Colonic mucosa (tissue), 4 donors: ENCODE measurements around the gene APCDD1L. TPM values are rescaled to one million over a fixed set of nuclear protein-coding genes. Genes with fewer than 3 reads are reported as not detected.

Source experiments
- DNase-seq: peaks from one replicate; pipeline ENCODE4 v3.0.0-alpha.2; 2020
- H3K27ac ChIP-seq: fragments of 200-600 bp; one replicate; pipeline ENCODE4 v1.8.0; 2021
- H3K27me3 ChIP-seq: fragments of 200-600 bp; one replicate; pipeline ENCODE4 v1.8.0; 2021
- H3K36me3 ChIP-seq: fragments of 200-600 bp; one replicate; pipeline ENCODE4 v1.8.0; 2021
- H3K4me1 ChIP-seq: fragments of 200-600 bp; one replicate; pipeline ENCODE4 v1.8.0; 2021; ENCODE audit warnings: mild to moderate bottlenecking
- H3K4me3 ChIP-seq: fragments of 200-600 bp; one replicate; pipeline ENCODE4 v1.8.0; 2021
- H3K9ac ChIP-seq, 2 donors: one replicate each; pipeline ENCODE4 v1.7.0; 2013; ENCODE audit warnings: control low read depth in 2 of 2, low read depth in 2 of 2, low read length in 2 of 2
- H3K9me3 ChIP-seq: fragments of 200-600 bp; one replicate; pipeline ENCODE4 v1.8.0; 2021
- CTCF ChIP-seq: fragments of 200-600 bp; IDR thresholded peaks from one replicate; pipeline ENCODE4 v1.8.0; 2022; ENCODE audit warnings: antibody characterized with exemption, mild to moderate bottlenecking
- intact Hi-C: fragments of 100-400 bp; cut with DNase I; formaldehyde crosslinking; loops from one replicate; pipeline ENCODE4 v1.14.1; 2022
- total RNA-seq, 2 donors: library from RNA; stranded (reverse); fragmentation: NEBNext Ultra II Directional in 1 of 2; extraction: Animal tissue kit (Norgen Biotek cat#: 25700) in 1 of 2; gene quantifications; one replicate each; pipeline ENCODE4 v1.2.1, GENCODE V29; 2021
- donor health status: healthy.
- donor health status: DM: no; HTN: no; CAD: no.
- donor health status: DM: no; HTN: no; CAD: no.

The APCDD1L gene
- total RNA-seq, 2 donors from 2014 or later = 0.32 to 1.0 TPM

GRCh38 chr20:58480551-58481336 is 34.5 kb downstream of the APCDD1L start:
- no peak overlapping the region for H3K4me3 ChIP-seq
- H3K9ac ChIP-seq = no peak overlapping the region
- H3K4me1 ChIP-seq = no peaks in the 10 kb centered on the region
- no peak overlapping the region for H3K27ac ChIP-seq
- no peak for TF ChIP-seq CTCF
- H3K36me3 ChIP-seq = no peaks in the 10 kb centered on the region
- H3K27me3 ChIP-seq = no peaks in the 10 kb centered on the region
- intact Hi-C loops = loop anchor here (10.0 kb wide), 2 partner anchors 214 to 374 kb away; partner anchors contain the start of genes GNAS, GNAS-AS1 and NPEPL1
- H3K9me3 ChIP-seq = no peaks in the 10 kb centered on the region
- no peak for DNase-seq

- intact Hi-C loops = loop anchor here (10.0 kb wide), 2 partner anchors 215 to 375 kb away; partner anchors contain the start of genes GNAS, GNAS-AS1 and NPEPL1
- Histone ChIP-seq H3K36me3 (no peaks in the 10 kb centered on the region), H3K27ac (no peak overlapping the region), H3K9me3 (no peaks in the 10 kb centered on the region), H3K4me3 (no peak overlapping the region), H3K27me3 (no peaks in the 10 kb centered on the region), H3K9ac (no peak overlapping the region), H3K4me1 (no peaks in the 10 kb centered on the region)
- no peak for TF ChIP-seq CTCF
- no peak for DNase-seq
Observed at GRCh38 chr20:58479726-58480440, 35.3 kb downstream of the APCDD1L start.

GRCh38 chr20:58478141-58478805 is 36.9 kb downstream of the APCDD1L start:
- no peak overlapping the region for H3K27ac ChIP-seq
- no peaks in the 10 kb centered on the region for H3K4me1 ChIP-seq
- H3K4me3 ChIP-seq = no peak overlapping the region
- no peaks in the 10 kb centered on the region for H3K9me3 ChIP-seq
- no peaks in the 10 kb centered on the region for H3K27me3 ChIP-seq
- TF ChIP-seq CTCF = no peak
- intact Hi-C loops = no loop called here
- no peaks in the 10 kb centered on the region for H3K36me3 ChIP-seq
- no peak overlapping the region for H3K9ac ChIP-seq
- DNase-seq = no peak

GRCh38 chr20:58475466-58475865 is 39.7 kb downstream of the APCDD1L start:
- no peak for DNase-seq
- H3K9ac ChIP-seq = no peak overlapping the region
- intact Hi-C loops = no loop called here
- H3K27me3 ChIP-seq = no peaks in the 10 kb centered on the region
- no peaks in the 10 kb centered on the region for H3K9me3 ChIP-seq
- H3K4me3 ChIP-seq = no peak overlapping the region
- no peak overlapping the region for H3K27ac ChIP-seq
- H3K4me1 ChIP-seq = no peaks in the 10 kb centered on the region
- no peak for TF ChIP-seq CTCF
- no peaks in the 10 kb centered on the region for H3K36me3 ChIP-seq
